H9 (cell line): ENCODE measurements around the gene RHOC. TPM values are rescaled to one million over a fixed set of nuclear protein-coding genes. Genes with fewer than 3 reads are reported as not detected.

Experiments
- DNase-seq: peaks from one replicate; pipeline ENCODE4 v3.0.0-alpha.2; 2017
- H2AFZ ChIP-seq: one replicate; pipeline ENCODE4 v1.6.1; 2013; ENCODE audit warnings: mild to moderate bottlenecking, low read length, control low read depth, moderate library complexity
- H2AK5ac ChIP-seq: 2 replicates; pipeline ENCODE4 v1.6.1; 2013; ENCODE audit warnings: low read length, control low read depth, mixed read lengths; ENCODE audit not compliant: insufficient read length
- H2BK120ac ChIP-seq: one replicate; pipeline ENCODE4 v1.6.1; 2013; ENCODE audit warnings: low read depth, mild to moderate bottlenecking, low read length, control low read depth, inconsistent platforms; ENCODE audit not compliant: poor library complexity, severe bottlenecking
- H2BK12ac ChIP-seq: 2 replicates; pipeline ENCODE4 v1.6.1; 2013; ENCODE audit warnings: low read length, control low read depth, mixed read lengths, low read depth; ENCODE audit not compliant: insufficient read length
- H2BK15ac ChIP-seq: 2 replicates; pipeline ENCODE4 v1.6.1; 2013; ENCODE audit warnings: low read depth, low read length, control low read depth
- H2BK20ac ChIP-seq: one replicate; pipeline ENCODE4 v1.6.1; 2013; ENCODE audit warnings: low read depth, mild to moderate bottlenecking, low read length, control low read depth, inconsistent platforms; ENCODE audit not compliant: poor library complexity, severe bottlenecking
- H2BK5ac ChIP-seq: 2 replicates; pipeline ENCODE4 v1.6.1; 2013; ENCODE audit warnings: low read length, control low read depth, mixed read lengths; ENCODE audit not compliant: insufficient read length
- H3K14ac ChIP-seq: 2 replicates; pipeline ENCODE4 v1.6.1; 2013; ENCODE audit warnings: low read length, control low read depth; ENCODE audit not compliant: insufficient read depth
- H3K18ac ChIP-seq: 2 replicates; pipeline ENCODE4 v1.6.1; 2013; ENCODE audit warnings: low read depth, mild to moderate bottlenecking, mixed read lengths, low read length, control low read depth; ENCODE audit not compliant: insufficient read length
- H3K23ac ChIP-seq: 2 replicates; pipeline ENCODE4 v1.6.1; 2013; ENCODE audit warnings: low read length, control low read depth, mixed read lengths, low read depth; ENCODE audit not compliant: insufficient read length
- H3K23me2 ChIP-seq: 2 replicates; pipeline ENCODE4 v1.6.1; 2013; ENCODE audit warnings: low read depth, mild to moderate bottlenecking, mixed read lengths, low read length, control low read depth; ENCODE audit not compliant: insufficient read length, poor library complexity, severe bottlenecking
- H3K27ac ChIP-seq: 2 replicates; pipeline ENCODE4 v1.5.1; 2013; ENCODE audit warnings: low read length, control low read depth, mixed read lengths, low read depth; ENCODE audit not compliant: insufficient read length
- H3K27me3 ChIP-seq: 2 replicates; pipeline ENCODE4 v1.6.1; 2013; ENCODE audit warnings: low read length, control low read depth, inconsistent platforms; ENCODE audit not compliant: insufficient read depth
- H3K4ac ChIP-seq: 2 replicates; pipeline ENCODE4 v1.6.1; 2013; ENCODE audit warnings: low read depth, mild to moderate bottlenecking, control low read depth, inconsistent platforms, low read length, moderate library complexity
- H3K4me1 ChIP-seq: 2 replicates; pipeline ENCODE4 v1.6.1; 2013; ENCODE audit warnings: low read length, control low read depth, inconsistent platforms; ENCODE audit not compliant: insufficient read depth
- H3K4me2 ChIP-seq: 2 replicates; pipeline ENCODE4 v1.6.1; 2013; ENCODE audit warnings: low read length, control low read depth, mixed read lengths; ENCODE audit not compliant: insufficient read length, insufficient read depth
- H3K56ac ChIP-seq: 2 replicates; pipeline ENCODE4 v1.6.1; 2013; ENCODE audit warnings: low read depth, mild to moderate bottlenecking, mixed read lengths, low read length, control low read depth; ENCODE audit not compliant: insufficient read length
- H3K79me1 ChIP-seq: 2 replicates; pipeline ENCODE4 v1.6.1; 2013; ENCODE audit warnings: low read depth, mild to moderate bottlenecking, moderate library complexity, low read length, control low read depth, inconsistent platforms; ENCODE audit not compliant: insufficient read depth, poor library complexity, severe bottlenecking
- H3K79me2 ChIP-seq: 2 replicates; pipeline ENCODE4 v1.6.1; 2013; ENCODE audit warnings: low read length, control low read depth, inconsistent platforms; ENCODE audit not compliant: insufficient read depth
- H3K9ac ChIP-seq: 2 replicates; pipeline ENCODE4 v1.6.1; 2013; ENCODE audit warnings: low read length, control low read depth, mixed read lengths; ENCODE audit not compliant: insufficient read length; ENCODE audit errors: extremely low read depth
- H3K9me3 ChIP-seq: one replicate; pipeline ENCODE4 v1.6.1; 2013; ENCODE audit warnings: low read depth, low read length, inconsistent platforms; ENCODE audit not compliant: control insufficient read depth
- H3T11ph ChIP-seq: one replicate; pipeline ENCODE4 v1.6.1; 2013; ENCODE audit warnings: mild to moderate bottlenecking, low read length, control low read depth, inconsistent platforms
- H4K20me1 ChIP-seq: one replicate; pipeline ENCODE4 v1.6.1; 2013; ENCODE audit not compliant: control insufficient read depth, insufficient read length, insufficient read depth
- H4K5ac ChIP-seq: 2 replicates; pipeline ENCODE4 v1.6.1; 2013; ENCODE audit warnings: low read depth, mild to moderate bottlenecking, mixed read lengths, low read length, control low read depth; ENCODE audit not compliant: insufficient read length
- H4K8ac ChIP-seq: replicated peaks from 2 replicates; pipeline ENCODE4 v1.6.1; 2013; ENCODE audit warnings: low read length, control low read depth, mixed read lengths, low read depth; ENCODE audit not compliant: insufficient read length
- H4K91ac ChIP-seq: 2 replicates; pipeline ENCODE4 v1.6.1; 2013; ENCODE audit warnings: low read depth, mild to moderate bottlenecking, moderate library complexity, mixed read lengths, low read length, control low read depth; ENCODE audit not compliant: insufficient read length
- H3K27ac Mint-ChIP-seq, 3 experiments: 2 replicates in 2 of 3; 3 replicates in 1 of 3; pipeline ENCODE4 v1.8.0; 2020 to 2021; ENCODE audit warnings: mixed read lengths in 3 of 3, mild to moderate bottlenecking in 1 of 3, moderate library complexity in 1 of 3
- H3K27me3 Mint-ChIP-seq: 2 replicates; pipeline ENCODE4 v1.8.0; 2021; ENCODE audit warnings: low read depth, mild to moderate bottlenecking, moderate library complexity, mixed read lengths
- H3K36me3 Mint-ChIP-seq, 3 experiments: 2 replicates in 2 of 3; 3 replicates in 1 of 3; pipeline ENCODE4 v1.8.0; 2020 to 2021; ENCODE audit warnings: low read depth in 3 of 3, mixed read lengths in 3 of 3; ENCODE audit not compliant: insufficient read depth in 1 of 3
- H3K4me1 Mint-ChIP-seq, 2 experiments: 2 replicates each; pipeline ENCODE4 v1.8.0; 2020; ENCODE audit warnings: mixed read lengths in 2 of 2
- H3K4me3 Mint-ChIP-seq, 2 experiments: 2 replicates in 1 of 2; 3 replicates in 1 of 2; pipeline ENCODE4 v1.8.0; 2020 to 2021; ENCODE audit warnings: mild to moderate bottlenecking in 2 of 2, mixed read lengths in 2 of 2, moderate library complexity in 1 of 2
- H3K9me3 Mint-ChIP-seq, 2 experiments: 2 replicates in 1 of 2; 3 replicates in 1 of 2; pipeline ENCODE4 v1.8.0; 2020; ENCODE audit warnings: mild to moderate bottlenecking in 2 of 2, mixed read lengths in 2 of 2, moderate library complexity in 1 of 2
- WGBS: extraction: QIAGEN DNeasy Blood & Tissue Kit; methylation state at CpG from one replicate; pipeline ENCODE4 v1.1.7; 2013; ENCODE audit warnings: missing lambda C conversion rate, low lambda C conversion rate, mixed read lengths; ENCODE audit not compliant: insufficient read length; ENCODE audit errors: extremely low coverage; 5-methylcytosine and 5-hydroxymethylcytosine counted together
- total RNA-seq: library from RNA; stranded (reverse); gene quantifications from 2 replicates; pipeline ENCODE4 v1.2.1, GENCODE V29; 2021
- TF ChIP-seq, protein P1 (sequence below): fragments of 200-600 bp; sonication (generic); conservative IDR thresholded peaks from 3 replicates; pipeline ENCODE4 v1.8.0; 2021; ENCODE audit warnings: antibody characterized with exemption, mild to moderate bottlenecking

The RHOC gene
- total RNA-seq, 1 experiment from 2014 or later, result 68.9 TPM

DNA sequence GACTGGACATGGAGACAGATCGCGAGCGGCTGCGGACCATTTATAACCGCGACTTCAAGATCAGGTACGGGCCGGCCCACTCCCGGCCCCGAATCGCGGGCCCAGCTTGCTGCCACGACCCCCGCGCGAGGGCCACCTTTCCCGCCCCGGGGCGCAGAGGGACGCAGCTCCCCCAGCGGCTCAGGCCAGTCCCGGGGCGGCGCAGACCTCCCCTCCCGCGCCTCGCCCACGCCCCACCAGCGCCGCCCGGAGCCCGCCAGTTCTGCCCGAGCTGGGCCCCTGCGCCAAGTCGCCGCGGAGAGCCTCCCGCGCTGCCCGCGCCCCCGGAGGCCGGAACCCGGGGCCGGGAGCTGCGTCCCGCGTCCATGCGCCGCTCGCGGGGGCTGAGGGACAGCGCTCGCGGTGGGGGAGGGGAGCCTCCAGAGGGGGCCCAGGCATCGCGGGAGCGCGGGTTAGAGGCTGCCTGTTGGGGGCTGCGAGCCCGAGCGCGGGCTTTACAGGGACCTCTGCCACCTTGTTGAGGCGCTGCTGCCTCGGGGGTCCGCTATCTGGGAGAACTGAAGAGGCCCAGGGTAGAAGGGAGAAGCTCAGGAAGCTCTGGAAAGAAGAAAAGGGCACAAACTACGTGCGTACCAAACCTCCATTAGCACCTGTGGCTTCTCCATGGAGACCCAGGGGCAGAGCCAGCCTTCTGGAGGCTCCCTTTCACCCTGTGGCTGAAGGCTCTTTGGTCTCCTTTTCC is 31.8 kb downstream of the RHOC start:
- Histone ChIP-seq H2BK120ac (no peak overlapping the region), H4K8ac (no peak overlapping the region), H3K14ac (peak overlapping the region; percentile 95), H3K18ac (peak overlapping the region; percentile 79), H3K4ac (no peak overlapping the region; the same call in 1 of the 2 replicates), H3T11ph (no peak overlapping the region), H3K79me2 (peaks cover 5% of the 10 kb centered on the region; the same call in 1 of the 2 replicates), H2BK15ac (no peak overlapping the region), H3K9me3 (no peaks in the 10 kb centered on the region), H2BK5ac (no peak overlapping the region), H3K27me3 (peaks cover 6% of the 10 kb centered on the region; the same call in 1 of the 2 replicates), H3K27ac (peak overlapping the region; percentile 34), H3K9ac (peak overlapping the region; percentile 79), H4K20me1 (no peaks in the 10 kb centered on the region), H4K91ac (no peak overlapping the region), H3K4me2 (peak overlapping the region; percentile 86), H2AK5ac (no peak overlapping the region), H3K4me1 (peaks cover 6% of the 10 kb centered on the region), H3K23me2 (peaks cover 14% of the 10 kb centered on the region), H2AFZ (peak overlapping the region; percentile 35), H2BK12ac (no peak overlapping the region), H3K56ac (no peak overlapping the region), H3K23ac (no peak overlapping the region), H4K5ac (no peak overlapping the region), H2BK20ac (no peak overlapping the region), H3K79me1 (no peaks in the 10 kb centered on the region)
- Mint-ChIP-seq H3K9me3 (no peaks in the 10 kb centered on the region), H3K4me3 (peak overlapping the region; percentile 90 to 95), H3K4me1 (peaks cover 49 to 53% of the 10 kb centered on the region in 2 experiments), H3K36me3 (peaks cover 10 to 25% (median 14%) of the 10 kb centered on the region in 3 experiments; a peak in 5 of 7 replicates), H3K27ac (peak overlapping the region; percentile 94 to 96 (median 96); a peak in 4 of 7 replicates), H3K27me3 (peaks cover 12% of the 10 kb centered on the region)
- DNase-seq, result peak; percentile 62
- TF ChIP-seq, protein P1, sequence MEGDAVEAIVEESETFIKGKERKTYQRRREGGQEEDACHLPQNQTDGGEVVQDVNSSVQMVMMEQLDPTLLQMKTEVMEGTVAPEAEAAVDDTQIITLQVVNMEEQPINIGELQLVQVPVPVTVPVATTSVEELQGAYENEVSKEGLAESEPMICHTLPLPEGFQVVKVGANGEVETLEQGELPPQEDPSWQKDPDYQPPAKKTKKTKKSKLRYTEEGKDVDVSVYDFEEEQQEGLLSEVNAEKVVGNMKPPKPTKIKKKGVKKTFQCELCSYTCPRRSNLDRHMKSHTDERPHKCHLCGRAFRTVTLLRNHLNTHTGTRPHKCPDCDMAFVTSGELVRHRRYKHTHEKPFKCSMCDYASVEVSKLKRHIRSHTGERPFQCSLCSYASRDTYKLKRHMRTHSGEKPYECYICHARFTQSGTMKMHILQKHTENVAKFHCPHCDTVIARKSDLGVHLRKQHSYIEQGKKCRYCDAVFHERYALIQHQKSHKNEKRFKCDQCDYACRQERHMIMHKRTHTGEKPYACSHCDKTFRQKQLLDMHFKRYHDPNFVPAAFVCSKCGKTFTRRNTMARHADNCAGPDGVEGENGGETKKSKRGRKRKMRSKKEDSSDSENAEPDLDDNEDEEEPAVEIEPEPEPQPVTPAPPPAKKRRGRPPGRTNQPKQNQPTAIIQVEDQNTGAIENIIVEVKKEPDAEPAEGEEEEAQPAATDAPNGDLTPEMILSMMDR, result no peak; the same call in 2 of the 3 replicates
- WGBS, result no CpG with 5 or more reads among the region's 68 CpGs
